ENCODE results near the gene CD33. TPM values are rescaled to one million over a fixed set of nuclear protein-coding genes. Genes with fewer than 3 reads are reported as not detected.

CD33 gene
- total and polyA plus RNA-seq, 2 of the 8 experiments (the other 6 are each of a cell fraction or from before 2014, with no cell fraction given), result 0.06 TPM; not detected in 1

DNA sequence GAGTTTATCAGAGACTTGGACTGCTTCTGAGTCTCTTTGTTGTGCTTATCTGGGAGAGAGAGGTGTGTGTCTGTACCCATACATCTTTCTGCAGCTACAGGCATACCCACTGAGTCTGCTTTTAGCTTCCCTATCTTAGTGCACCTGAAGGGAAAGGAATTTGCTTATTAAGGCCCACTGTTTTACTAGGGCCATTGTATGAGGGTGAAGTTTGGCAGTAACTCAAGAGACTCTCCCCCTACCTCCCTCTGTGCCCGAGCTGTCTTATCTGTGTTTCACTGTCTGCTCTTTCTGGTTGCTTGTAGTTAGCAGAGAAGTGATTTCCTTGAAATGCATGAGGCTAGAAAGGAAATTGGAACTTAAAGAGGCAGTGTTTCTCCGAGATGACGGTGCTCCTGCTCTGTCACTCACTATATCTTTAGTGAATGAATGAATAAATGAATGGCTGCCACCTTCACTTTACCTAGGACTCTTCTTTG, 678 bp upstream of the CD33 start:
- no peak overlapping the region for H4K5ac ChIP-seq (ENCODE audit: insufficient read length, low read depth, low read length)
- no peak overlapping the region for H2BK120ac ChIP-seq (replicated peaks; ENCODE audit: low read depth, low read length)
- no peaks in the 10 kb centered on the region for H3K4me1 ChIP-seq (replicated peaks in 1 of 4; ENCODE audit: control insufficient read depth in 3 of 4, insufficient read depth in 4 of 4, low read length in 3 of 4)
- H3K36me3 ChIP-seq (ENCODE audit: control insufficient read depth in 2 of 4, insufficient read depth in 4 of 4, low read length in 3 of 4), result no peaks in the 10 kb centered on the region
- no peak overlapping the region for H3K14ac ChIP-seq (ENCODE audit: insufficient read length)
- H2AK5ac ChIP-seq (ENCODE audit: low read depth, low read length), result no peak overlapping the region
- no peak overlapping the region for H4K8ac ChIP-seq (ENCODE audit: extremely low read depth, insufficient read depth, low read length)
- H4K91ac ChIP-seq (replicated peaks; ENCODE audit: insufficient read length, low read length), result no peak overlapping the region
- H3K4ac ChIP-seq (replicated peaks; ENCODE audit: insufficient read length, low read depth, low read length), result no peak overlapping the region
- H4K20me1 ChIP-seq (replicated peaks in 1 of 2; ENCODE audit: control insufficient read depth in 1 of 2, insufficient read depth in 2 of 2, low read length in 2 of 2), result no peaks in the 10 kb centered on the region
- TF ChIP-seq GABPA (IDR thresholded peaks at IDR 0.05; ENCODE audit: borderline replicate concordance, insufficient read depth, low read length) (no peak), RBBP5 (IDR thresholded peaks at IDR 0.05; ENCODE audit: borderline replicate concordance, low read depth, low read length) (no peak), SIX5 (IDR thresholded peaks at IDR 0.05; ENCODE audit: low read depth, low read length) (no peak), RNF2 (IDR thresholded peaks at IDR 0.05; ENCODE audit: borderline replicate concordance, low read depth, low read length, missing control alignments, poor library complexity, severe bottlenecking) (no peak), BCL11A (IDR thresholded peaks at IDR 0.05; ENCODE audit: low read depth in 2 of 2, low read length in 2 of 2) (no peak), USF2 (IDR thresholded peaks at IDR 0.05; ENCODE audit: low read length) (no peak), CHD1 (IDR thresholded peaks at IDR 0.05; ENCODE audit: low read depth, low read length) (no peak), RAD21 (IDR thresholded peaks at IDR 0.05 in 1 of 2, conservative IDR thresholded peaks at IDR 0.05 in 1 of 2; ENCODE audit: low read depth in 2 of 2, low read length in 2 of 2) (no peak), KDM5A (IDR thresholded peaks at IDR 0.05; ENCODE audit: low read length) (no peak), HDAC2 (IDR thresholded peaks at IDR 0.05; ENCODE audit: borderline replicate concordance in 1 of 2, low read depth in 2 of 2, low read length in 2 of 2) (no peak), HDAC6 (IDR thresholded peaks at IDR 0.05; ENCODE audit: low read depth, low read length) (no peak), EGR1 (IDR thresholded peaks at IDR 0.05; ENCODE audit: borderline replicate concordance, low read depth, low read length) (no peak)
- H3K79me2 ChIP-seq (ENCODE audit: control insufficient read depth in 1 of 2, insufficient read depth in 2 of 2, low read length in 2 of 2), result no peaks in the 10 kb centered on the region
- no peak overlapping the region for H3K27ac ChIP-seq (ENCODE audit: low read depth, low read length)
- H3K4me3 ChIP-seq (ENCODE audit: extremely low read depth in 1 of 4, insufficient read depth in 2 of 4, low read depth in 3 of 4, low read length in 4 of 4), result no peak overlapping the region
- no peak overlapping the region for H2BK5ac ChIP-seq (ENCODE audit: low read depth, low read length)
- H3K23me2 ChIP-seq (ENCODE audit: low read depth, low read length), result no peaks in the 10 kb centered on the region
- H3K23ac ChIP-seq (ENCODE audit: insufficient read length), result no peak overlapping the region
- H3K27me3 ChIP-seq (replicated peaks in 1 of 4; ENCODE audit: control insufficient read depth in 3 of 4, extremely low read depth in 1 of 4, insufficient read depth in 3 of 4, low read length in 3 of 4), result no peaks in the 10 kb centered on the region; a peak in 1 of 7 replicates
- no peak overlapping the region for H3K56ac ChIP-seq (replicated peaks; ENCODE audit: insufficient read length, low read depth, low read length)
- FAIRE-seq (no peak), DNase-seq (ENCODE audit: low read depth in 1 of 2, low spot score in 2 of 2) (no peak)
- no peak overlapping the region for H3K9ac ChIP-seq (replicated peaks in 1 of 4; ENCODE audit: extremely low read depth in 1 of 4, low read depth in 3 of 4, low read length in 3 of 4)
- H3K9me3 ChIP-seq (ENCODE audit: insufficient read depth in 2 of 2, low read depth in 1 of 2, low read length in 1 of 2), result 0 out of 4 replicates have a peak, but pooled peaks cover 0 to 7% of the 10 kb centered on the region in 2 experiments
- ChIA-PET POLR2A (ENCODE audit: partially characterized antibody) (no interaction called here), CTCF (ENCODE audit: partially characterized antibody) (interaction anchor here (1.6 kb wide), 1 partner anchor 66 kb away, joined by 6 read pairs; no protein-coding TSS in a partner anchor)
- H3K18ac ChIP-seq (ENCODE audit: extremely low read depth, low read length), result no peak overlapping the region
- no peak overlapping the region for H2BK12ac ChIP-seq (ENCODE audit: low read depth, low read length)
- WGBS, 2 experiments (ENCODE audit: extremely low coverage in 1 of 2, insufficient coverage in 1 of 2, insufficient read length in 1 of 2, insufficient replicate concordance in 2 of 2, low coverage in 1 of 2, low lambda C conversion rate in 2 of 2, missing lambda C conversion rate in 1 of 2), result 95% methylated on average over 3 of the region's 3 CpGs; no CpG with 5 or more reads in 1 of the 2 experiments
- no peak overlapping the region for H2AFZ ChIP-seq (ENCODE audit: low read length)
- no peak overlapping the region for H2BK15ac ChIP-seq (ENCODE audit: low read length)
- no peak overlapping the region for H2BK20ac ChIP-seq (ENCODE audit: low read length)
- H3K4me2 ChIP-seq (ENCODE audit: insufficient read depth in 1 of 2, low read depth in 2 of 2, low read length in 2 of 2), result no peak overlapping the region
- no peaks in the 10 kb centered on the region for H3K79me1 ChIP-seq (ENCODE audit: low read depth, low read length)
